GM12878 (cell line): Measurements from ENCODE around the gene MAMLD1. TPM values are rescaled to one million over a fixed set of nuclear protein-coding genes. Genes with fewer than 3 reads are reported as not detected.

ENCODE experiments used
- ATAC-seq: fragments of 200-7000 bp; cut with Tn5 transposase; 3 replicates; pipeline ENCODE4 v1.9.1; 2020; ENCODE audit warnings: mild to moderate bottlenecking, moderate library complexity
- BruUV-seq: library from RNA; stranded (reverse); fragments of 400-500 nt; replicated peaks from 2 replicates; lab custom pipeline; 2021; lab: Mats Ljungman, UMichigan
- CTCF ChIA-PET: fragments of 300-600 bp; sonication (Branson Sonifier 250); formaldehyde crosslinking; extraction: SDS; loops from one replicate; lab custom pipeline; 2021; ENCODE audit warnings: inconsistent platforms; lab: Yijun Ruan, JAX
- POLR2A ChIA-PET: fragments of 350-600 bp; formaldehyde crosslinking; extraction: SDS; loops from one replicate; lab custom pipeline; 2021; ENCODE audit warnings: inconsistent platforms; lab: Charles Lee
- RAD21 ChIA-PET: fragments of 300-600 bp; sonication (Branson Sonifier 250); formaldehyde crosslinking; loops from one replicate; lab custom pipeline; 2023; ENCODE audit warnings: antibody characterized with exemption; ENCODE audit not compliant: unreplicated experiment; lab: Charles Lee
- SMC1A ChIA-PET: fragments of 300-600 bp; sonication (Branson Sonifier 250); formaldehyde crosslinking; loops from one replicate; lab custom pipeline; 2023; ENCODE audit not compliant: unreplicated experiment, uncharacterized antibody; lab: Charles Lee
- DNase-seq: peaks from one replicate; pipeline ENCODE4 v3.0.0-alpha.2; 2011; ENCODE audit warnings: low read depth, low spot score
- FAIRE-seq: peaks from 3 replicates; lab custom pipeline; 2011; peaks lifted over from hg19 to GRCh38; lab: Jason Lieb, UNC
- H2AFZ ChIP-seq: 2 replicates; pipeline ENCODE4 v1.6.0; 2011; ENCODE audit warnings: low read depth, low read length, control low read depth; ENCODE audit not compliant: control insufficient read depth
- H3K27ac ChIP-seq: 2 replicates; pipeline ENCODE4 v1.5.1; 2011; ENCODE audit warnings: control low read depth; ENCODE audit not compliant: control insufficient read depth, insufficient read depth
- H3K27me3 ChIP-seq, 2 experiments: replicated peaks in 1 of 2; 2 replicates each; pipeline versions ENCODE4 v1.6.0 to v1.6.1; 2011; ENCODE audit warnings: low read length in 1 of 2; ENCODE audit not compliant: control insufficient read depth in 2 of 2, insufficient read depth in 2 of 2
- H3K36me3 ChIP-seq, 2 experiments: 2 replicates each; pipeline ENCODE4 v1.5.1; 2011; ENCODE audit warnings: low read length in 1 of 2; ENCODE audit not compliant: control insufficient read depth in 2 of 2, insufficient read depth in 2 of 2
- H3K4me1 ChIP-seq: 2 replicates; pipeline ENCODE4 v1.6.1; 2011; ENCODE audit warnings: mild to moderate bottlenecking, low read length, moderate library complexity, mixed read lengths; ENCODE audit not compliant: control insufficient read depth, insufficient read depth
- H3K4me2 ChIP-seq: 2 replicates; pipeline ENCODE4 v1.6.0; 2011; ENCODE audit warnings: control low read depth; ENCODE audit not compliant: control insufficient read depth, insufficient read depth
- H3K4me3 ChIP-seq: fragments of 200-600 bp; sonication (generic); 2 replicates; pipeline ENCODE4 v1.5.1; 2016
- H3K79me2 ChIP-seq: 2 replicates; pipeline ENCODE4 v1.6.0; 2011; ENCODE audit warnings: low read length; ENCODE audit not compliant: control insufficient read depth, insufficient read depth
- H3K9ac ChIP-seq: 2 replicates; pipeline ENCODE4 v1.8.0; 2011; ENCODE audit warnings: low read length, control low read depth, mixed read lengths; ENCODE audit not compliant: control insufficient read depth, insufficient read depth
- H3K9me3 ChIP-seq: replicated peaks from 3 replicates; pipeline ENCODE4 v1.5.1; 2011; ENCODE audit warnings: mild to moderate bottlenecking, low read length; ENCODE audit not compliant: control insufficient read depth, insufficient read depth
- H4K20me1 ChIP-seq: 2 replicates; pipeline ENCODE4 v1.6.0; 2011; ENCODE audit not compliant: control insufficient read depth, insufficient read depth
- BMI1 ChIP-seq: fragments of 450-650 bp; IDR thresholded peaks from 2 replicates; pipeline ENCODE4 v1.6.1; 2016; ENCODE audit warnings: mild to moderate bottlenecking, moderate library complexity, borderline replicate concordance
- CHD4 ChIP-seq: fragments of 200-600 bp; sonication (generic); IDR thresholded peaks from 2 replicates; pipeline ENCODE4 v1.6.1; 2016; ENCODE audit warnings: mild to moderate bottlenecking
- FOXK2 ChIP-seq: fragments of 450-650 bp; IDR thresholded peaks from 2 replicates; pipeline ENCODE4 v1.6.1; 2017; ENCODE audit warnings: mild to moderate bottlenecking, moderate library complexity
- JUND ChIP-seq: IDR thresholded peaks from 2 replicates; pipeline ENCODE4 v1.6.1; 2012; ENCODE audit warnings: low read depth, mild to moderate bottlenecking, low read length, improper control_type of control experiment, moderate library complexity
- MAX ChIP-seq: IDR thresholded peaks from 2 replicates; pipeline ENCODE4 v1.6.1; 2012; ENCODE audit warnings: low read depth, low read length, improper control_type of control experiment
- NFIC ChIP-seq: IDR thresholded peaks from 2 replicates; pipeline ENCODE4 v1.6.1; 2012; ENCODE audit warnings: low read depth, mild to moderate bottlenecking, inconsistent platforms, low read length, moderate library complexity
- PML ChIP-seq: IDR thresholded peaks from 2 replicates; pipeline ENCODE4 v1.6.1; 2012; ENCODE audit warnings: low read length, inconsistent platforms
- WGBS: methylation state at CpG from one replicate; pipeline ENCODE4 v1.1.6; 2016; ENCODE audit warnings: low lambda C conversion rate; ENCODE audit not compliant: insufficient replicate concordance, insufficient coverage; ENCODE audit errors: missing lambda C conversion rate; 5-methylcytosine and 5-hydroxymethylcytosine counted together
- in situ Hi-C: fragments of 300-500 bp; cut with MboI; formaldehyde crosslinking; loops from 9 replicates; pipeline ENCODE4 v1.14.3; 2018; ENCODE audit warnings: mixed read lengths
- intact Hi-C: fragments of 100-400 bp; cut with micrococcal nuclease; formaldehyde crosslinking; loops from one replicate; pipeline ENCODE4 v1.14.2; 2022; ENCODE audit not compliant: unreplicated experiment
- polyA plus RNA-seq, 11 experiments: library from polyadenylated mRNA; depleted of rRNA in 4 of 11; unstranded in 6 of 11; stranded (reverse) in 5 of 11; fragments of >200 nt; fragmentation: Nextera tagmentation in 4 of 11; fragmentation: Illumina TruSeq in 1 of 11; extraction: Ambion mirVana in 4 of 11; extraction: Trizol in 1 of 11; gene quantifications; 1 replicate in 1 of 11; 2 replicates in 10 of 11; pipeline versions ENCODE4 v1.2.1 to v1.2.3, GENCODE V29; 2011 to 2016; ENCODE audit warnings: inconsistent platforms in 2 of 11, missing spikeins in 2 of 11, low read depth in 1 of 11
- total RNA-seq, 4 experiments: library from RNA; depleted of rRNA in 3 of 4; stranded (reverse); fragments of >200 nt in 3 of 4; fragmentation: Illumina TruSeq in 1 of 4; extraction: Trizol in 1 of 4; gene quantifications; 2 replicates each; pipeline versions ENCODE4 v1.2.1 to v1.2.3, GENCODE V29; 2013 to 2021
- TF ChIP-seq, protein P1 (sequence below): IDR thresholded peaks from 2 replicates; pipeline ENCODE4 v1.6.1; 2012; ENCODE audit warnings: mild to moderate bottlenecking, low read depth, low read length

Gene MAMLD1
- total and polyA plus RNA-seq, 10 of the 15 experiments (the other 5 are each of a cell fraction or from before 2014, with no cell fraction given), result 0.03 to 0.05 TPM; not detected in 8

- WGBS, result 8% methylated on average over 6 of the region's 6 CpGs
These were observed 174.7 kb downstream of the MAMLD1 start for GRCh38 chrX:150537851-150538250.

More at GRCh38 chrX:150537851-150538250, 174.7 kb downstream of the MAMLD1 start:
- H3K9me3 ChIP-seq, result peaks cover 4% of the 10 kb centered on the region; the same call in 1 of the 3 replicates
- no peak overlapping the region for H3K9ac ChIP-seq
- H3K36me3 ChIP-seq, result no peaks in the 10 kb centered on the region
- DNase-seq, result no peak
- no peaks in the 10 kb centered on the region for H3K27me3 ChIP-seq
- H3K4me2 ChIP-seq, result no peak overlapping the region
- CTCF ChIA-PET, result no interaction called here
- no peak for FAIRE-seq
- no peaks in the 10 kb centered on the region for H3K79me2 ChIP-seq
- intact Hi-C loops (no loop called here), in situ Hi-C loops (no loop called here)
- no peak overlapping the region for H3K27ac ChIP-seq
- H4K20me1 ChIP-seq, result no peaks in the 10 kb centered on the region
- no peaks in the 10 kb centered on the region for H3K4me1 ChIP-seq
- SMC1A ChIA-PET, result no interaction called here
- no peak overlapping the region for H3K4me3 ChIP-seq
- ATAC-seq, result no peak
- TF ChIP-seq FOXK2 (no peak), JUND (no peak), NFIC (no peak), MAX (no peak), PML (no peak), CHD4 (no peak), BMI1 (no peak)
- TF ChIP-seq, protein P1, sequence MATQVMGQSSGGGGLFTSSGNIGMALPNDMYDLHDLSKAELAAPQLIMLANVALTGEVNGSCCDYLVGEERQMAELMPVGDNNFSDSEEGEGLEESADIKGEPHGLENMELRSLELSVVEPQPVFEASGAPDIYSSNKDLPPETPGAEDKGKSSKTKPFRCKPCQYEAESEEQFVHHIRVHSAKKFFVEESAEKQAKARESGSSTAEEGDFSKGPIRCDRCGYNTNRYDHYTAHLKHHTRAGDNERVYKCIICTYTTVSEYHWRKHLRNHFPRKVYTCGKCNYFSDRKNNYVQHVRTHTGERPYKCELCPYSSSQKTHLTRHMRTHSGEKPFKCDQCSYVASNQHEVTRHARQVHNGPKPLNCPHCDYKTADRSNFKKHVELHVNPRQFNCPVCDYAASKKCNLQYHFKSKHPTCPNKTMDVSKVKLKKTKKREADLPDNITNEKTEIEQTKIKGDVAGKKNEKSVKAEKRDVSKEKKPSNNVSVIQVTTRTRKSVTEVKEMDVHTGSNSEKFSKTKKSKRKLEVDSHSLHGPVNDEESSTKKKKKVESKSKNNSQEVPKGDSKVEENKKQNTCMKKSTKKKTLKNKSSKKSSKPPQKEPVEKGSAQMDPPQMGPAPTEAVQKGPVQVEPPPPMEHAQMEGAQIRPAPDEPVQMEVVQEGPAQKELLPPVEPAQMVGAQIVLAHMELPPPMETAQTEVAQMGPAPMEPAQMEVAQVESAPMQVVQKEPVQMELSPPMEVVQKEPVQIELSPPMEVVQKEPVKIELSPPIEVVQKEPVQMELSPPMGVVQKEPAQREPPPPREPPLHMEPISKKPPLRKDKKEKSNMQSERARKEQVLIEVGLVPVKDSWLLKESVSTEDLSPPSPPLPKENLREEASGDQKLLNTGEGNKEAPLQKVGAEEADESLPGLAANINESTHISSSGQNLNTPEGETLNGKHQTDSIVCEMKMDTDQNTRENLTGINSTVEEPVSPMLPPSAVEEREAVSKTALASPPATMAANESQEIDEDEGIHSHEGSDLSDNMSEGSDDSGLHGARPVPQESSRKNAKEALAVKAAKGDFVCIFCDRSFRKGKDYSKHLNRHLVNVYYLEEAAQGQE, result no peak
- H2AFZ ChIP-seq, result no peak overlapping the region
- BruUV-seq, result no TSS peak
- POLR2A ChIA-PET, result no interaction called here
- RAD21 ChIA-PET, result no interaction called here
